ENCODE measurements around the gene BHLHE23.

The BHLHE23 gene

GRCh38 chr20:62977613-62978560 is 28.9 kb downstream of the BHLHE23 start:
- no peaks in the 10 kb centered on the region for H3K4me1 ChIP-seq
- no peaks in the 10 kb centered on the region for H3K79me2 ChIP-seq
- no peak overlapping the region for H3K9ac ChIP-seq
- H2AFZ ChIP-seq: no peak overlapping the region
- H3K27ac ChIP-seq: no peak overlapping the region
- H3K27me3 ChIP-seq (ENCODE audit: control insufficient read depth, insufficient read depth, low read length): peaks cover 7% of the 10 kb centered on the region
- H3K36me3 ChIP-seq (ENCODE audit: control insufficient read depth, insufficient read depth, low read length): no peaks in the 10 kb centered on the region
- H3K4me3 ChIP-seq (ENCODE audit: low read depth, low read length): no peak overlapping the region
- H3K4me2 ChIP-seq (ENCODE audit: low read length): no peak overlapping the region
- no peak for TF ChIP-seq CTCF (IDR thresholded peaks at IDR 0.05)
- no peaks in the 10 kb centered on the region for H3K9me3 ChIP-seq (ENCODE audit: control insufficient read depth, low read length)

GRCh38 chr20:62976886-62977285 is 29.9 kb downstream of the BHLHE23 start:
- no peak for TF ChIP-seq CTCF (IDR thresholded peaks at IDR 0.05)
- no peaks in the 10 kb centered on the region for H3K9me3 ChIP-seq (ENCODE audit: control insufficient read depth, low read length)
- no peak overlapping the region for H3K27ac ChIP-seq
- H3K4me2 ChIP-seq (ENCODE audit: low read length): no peak overlapping the region
- H3K36me3 ChIP-seq (ENCODE audit: control insufficient read depth, insufficient read depth, low read length): no peaks in the 10 kb centered on the region
- H3K4me1 ChIP-seq: no peaks in the 10 kb centered on the region
- H3K79me2 ChIP-seq: no peaks in the 10 kb centered on the region
- no peak overlapping the region for H2AFZ ChIP-seq
- peaks cover 7% of the 10 kb centered on the region for H3K27me3 ChIP-seq (ENCODE audit: control insufficient read depth, insufficient read depth, low read length)
- H3K4me3 ChIP-seq (ENCODE audit: low read depth, low read length): no peak overlapping the region
- H3K9ac ChIP-seq: no peak overlapping the region

GRCh38 chr20:62975812-62976508 is 30.8 kb downstream of the BHLHE23 start:
- TF ChIP-seq CTCF (IDR thresholded peaks at IDR 0.05): no peak
- no peak overlapping the region for H3K27ac ChIP-seq
- no peaks in the 10 kb centered on the region for H3K4me1 ChIP-seq
- H3K4me2 ChIP-seq (ENCODE audit: low read length): no peak overlapping the region
- peaks cover 9% of the 10 kb centered on the region for H3K27me3 ChIP-seq (ENCODE audit: control insufficient read depth, insufficient read depth, low read length)
- H3K36me3 ChIP-seq (ENCODE audit: control insufficient read depth, insufficient read depth, low read length): no peaks in the 10 kb centered on the region
- no peaks in the 10 kb centered on the region for H3K79me2 ChIP-seq
- no peaks in the 10 kb centered on the region for H3K9me3 ChIP-seq (ENCODE audit: control insufficient read depth, low read length)
- no peak overlapping the region for H2AFZ ChIP-seq
- no peak overlapping the region for H3K9ac ChIP-seq
- H3K4me3 ChIP-seq (ENCODE audit: low read depth, low read length): no peak overlapping the region

- H3K4me3 ChIP-seq (ENCODE audit: low read depth, low read length): no peak overlapping the region
- H3K27me3 ChIP-seq (ENCODE audit: control insufficient read depth, insufficient read depth, low read length): peaks cover 9% of the 10 kb centered on the region
- H3K27ac ChIP-seq: no peak overlapping the region
- TF ChIP-seq CTCF (IDR thresholded peaks at IDR 0.05): no peak
- H3K9me3 ChIP-seq (ENCODE audit: control insufficient read depth, low read length): no peaks in the 10 kb centered on the region
- H3K4me2 ChIP-seq (ENCODE audit: low read length): no peak overlapping the region
- no peak overlapping the region for H3K9ac ChIP-seq
- no peak overlapping the region for H2AFZ ChIP-seq
- no peaks in the 10 kb centered on the region for H3K79me2 ChIP-seq
- no peaks in the 10 kb centered on the region for H3K4me1 ChIP-seq
- no peaks in the 10 kb centered on the region for H3K36me3 ChIP-seq (ENCODE audit: control insufficient read depth, insufficient read depth, low read length)
Measured at GRCh38 chr20:62975251-62975760, 31.5 kb downstream of the BHLHE23 start.
